GM12878 (cell line): Measurements from ENCODE around the gene NRG2. TPM values are rescaled to one million over a fixed set of nuclear protein-coding genes. Genes with fewer than 3 reads are reported as not detected.

ENCODE experiments used
- ATAC-seq: fragments of 200-7000 bp; cut with Tn5 transposase; 3 replicates; pipeline ENCODE4 v1.9.1; 2020; ENCODE audit warnings: mild to moderate bottlenecking, moderate library complexity
- BruUV-seq: library from RNA; stranded (reverse); fragments of 400-500 nt; replicated peaks from 2 replicates; lab custom pipeline; 2021; lab: Mats Ljungman, UMichigan
- CTCF ChIA-PET: fragments of 300-600 bp; sonication (Branson Sonifier 250); formaldehyde crosslinking; extraction: SDS; loops from one replicate; lab custom pipeline; 2021; ENCODE audit warnings: inconsistent platforms; lab: Yijun Ruan, JAX
- POLR2A ChIA-PET: fragments of 350-600 bp; formaldehyde crosslinking; extraction: SDS; loops from one replicate; lab custom pipeline; 2021; ENCODE audit warnings: inconsistent platforms; lab: Charles Lee
- RAD21 ChIA-PET: fragments of 300-600 bp; sonication (Branson Sonifier 250); formaldehyde crosslinking; loops from one replicate; lab custom pipeline; 2023; ENCODE audit warnings: antibody characterized with exemption; ENCODE audit not compliant: unreplicated experiment; lab: Charles Lee
- SMC1A ChIA-PET: fragments of 300-600 bp; sonication (Branson Sonifier 250); formaldehyde crosslinking; loops from one replicate; lab custom pipeline; 2023; ENCODE audit not compliant: unreplicated experiment, uncharacterized antibody; lab: Charles Lee
- DNase-seq: peaks from one replicate; pipeline ENCODE4 v3.0.0-alpha.2; 2011; ENCODE audit warnings: low read depth, low spot score
- FAIRE-seq: peaks from 3 replicates; lab custom pipeline; 2011; peaks lifted over from hg19 to GRCh38; lab: Jason Lieb, UNC
- H2AFZ ChIP-seq: 2 replicates; pipeline ENCODE4 v1.6.0; 2011; ENCODE audit warnings: low read depth, low read length, control low read depth; ENCODE audit not compliant: control insufficient read depth
- H3K27ac ChIP-seq: 2 replicates; pipeline ENCODE4 v1.5.1; 2011; ENCODE audit warnings: control low read depth; ENCODE audit not compliant: control insufficient read depth, insufficient read depth
- H3K27me3 ChIP-seq, 2 experiments: replicated peaks in 1 of 2; 2 replicates each; pipeline versions ENCODE4 v1.6.0 to v1.6.1; 2011; ENCODE audit warnings: low read length in 1 of 2; ENCODE audit not compliant: control insufficient read depth in 2 of 2, insufficient read depth in 2 of 2
- H3K36me3 ChIP-seq, 2 experiments: 2 replicates each; pipeline ENCODE4 v1.5.1; 2011; ENCODE audit warnings: low read length in 1 of 2; ENCODE audit not compliant: control insufficient read depth in 2 of 2, insufficient read depth in 2 of 2
- H3K4me1 ChIP-seq: 2 replicates; pipeline ENCODE4 v1.6.1; 2011; ENCODE audit warnings: mild to moderate bottlenecking, low read length, moderate library complexity, mixed read lengths; ENCODE audit not compliant: control insufficient read depth, insufficient read depth
- H3K4me2 ChIP-seq: 2 replicates; pipeline ENCODE4 v1.6.0; 2011; ENCODE audit warnings: control low read depth; ENCODE audit not compliant: control insufficient read depth, insufficient read depth
- H3K4me3 ChIP-seq: fragments of 200-600 bp; sonication (generic); 2 replicates; pipeline ENCODE4 v1.5.1; 2016
- H3K79me2 ChIP-seq: 2 replicates; pipeline ENCODE4 v1.6.0; 2011; ENCODE audit warnings: low read length; ENCODE audit not compliant: control insufficient read depth, insufficient read depth
- H3K9ac ChIP-seq: 2 replicates; pipeline ENCODE4 v1.8.0; 2011; ENCODE audit warnings: low read length, control low read depth, mixed read lengths; ENCODE audit not compliant: control insufficient read depth, insufficient read depth
- H3K9me3 ChIP-seq: replicated peaks from 3 replicates; pipeline ENCODE4 v1.5.1; 2011; ENCODE audit warnings: mild to moderate bottlenecking, low read length; ENCODE audit not compliant: control insufficient read depth, insufficient read depth
- H4K20me1 ChIP-seq: 2 replicates; pipeline ENCODE4 v1.6.0; 2011; ENCODE audit not compliant: control insufficient read depth, insufficient read depth
- BHLHE40 ChIP-seq, 2 experiments: fragments of 450-650 bp in 1 of 2; IDR thresholded peaks; 2 replicates each; pipeline ENCODE4 v1.6.1; 2011 to 2017; ENCODE audit warnings: low read depth in 2 of 2, borderline replicate concordance in 1 of 2, improper control_type of control experiment in 1 of 2, low read length in 1 of 2, mild to moderate bottlenecking in 1 of 2
- CBX3 ChIP-seq: fragments of 200-600 bp; sonication (generic); IDR thresholded peaks from 2 replicates; pipeline ENCODE4 v1.6.1; 2016; ENCODE audit warnings: low read depth, borderline replicate concordance
- CHD2 ChIP-seq: IDR thresholded peaks from 2 replicates; pipeline ENCODE4 v1.6.1; 2011; ENCODE audit warnings: low read depth, low read length, improper control_type of control experiment, borderline replicate concordance
- CTCF ChIP-seq, 3 experiments: IDR thresholded peaks in 2 of 3; conservative IDR thresholded peaks in 1 of 3; 2 replicates each; pipeline ENCODE4 v1.5.1; 2011; ENCODE audit warnings: low read depth in 3 of 3, low read length in 3 of 3, mild to moderate bottlenecking in 3 of 3, control low read depth in 2 of 3, moderate library complexity in 2 of 3, inconsistent platforms in 1 of 3, mixed read lengths in 1 of 3; ENCODE audit not compliant: control insufficient read depth in 2 of 3, insufficient read depth in 1 of 3; ENCODE audit errors: extremely low read depth in 1 of 3
- DPF2 ChIP-seq: fragments of 450-650 bp; IDR thresholded peaks from 2 replicates; pipeline ENCODE4 v1.6.1; 2017; ENCODE audit warnings: mild to moderate bottlenecking
- ETV6 ChIP-seq, 2 experiments: fragments of 450-650 bp in 1 of 2; IDR thresholded peaks in 1 of 2; conservative IDR thresholded peaks in 1 of 2; 2 replicates each; pipeline ENCODE4 v1.6.1; 2014; ENCODE audit warnings: antibody characterized with exemption in 1 of 2, borderline replicate concordance in 1 of 2, low read depth in 1 of 2, mild to moderate bottlenecking in 1 of 2, moderate library complexity in 1 of 2
- FOS ChIP-seq: IDR thresholded peaks from 3 replicates; pipeline ENCODE4 v1.6.1; 2011; ENCODE audit warnings: borderline replicate concordance; ENCODE audit not compliant: insufficient read length; ENCODE audit errors: extremely low read depth
- JUNB ChIP-seq: IDR thresholded peaks from 2 replicates; pipeline ENCODE4 v1.6.1; 2016; ENCODE audit warnings: antibody characterized with exemption, mild to moderate bottlenecking
- NFYA ChIP-seq: IDR thresholded peaks from 2 replicates; pipeline ENCODE4 v1.6.1; 2011; ENCODE audit warnings: low read depth, mild to moderate bottlenecking, low read length, improper control_type of control experiment, borderline replicate concordance
- NKRF ChIP-seq: fragments of 450-650 bp; conservative IDR thresholded peaks from 2 replicates; pipeline ENCODE4 v1.6.1; 2017; ENCODE audit warnings: mild to moderate bottlenecking, moderate library complexity
- POLR2AphosphoS2 ChIP-seq: IDR thresholded peaks from 2 replicates; pipeline ENCODE4 v1.6.1; 2011; ENCODE audit warnings: low read depth, mild to moderate bottlenecking, low read length, improper control_type of control experiment, moderate library complexity
- RAD51 ChIP-seq: fragments of 450-650 bp; IDR thresholded peaks from 2 replicates; pipeline ENCODE4 v1.6.1; 2016; ENCODE audit warnings: moderate library complexity, mild to moderate bottlenecking, inconsistent platforms
- SMC3 ChIP-seq: IDR thresholded peaks from 2 replicates; pipeline ENCODE4 v1.6.1; 2011; ENCODE audit warnings: low read length, improper control_type of control experiment, borderline replicate concordance
- SUZ12 ChIP-seq: fragments of 200-600 bp; sonication (generic); IDR thresholded peaks from one replicate; pipeline ENCODE4 v1.6.1; 2018; ENCODE audit warnings: antibody characterized with exemption, mild to moderate bottlenecking; ENCODE audit not compliant: unreplicated experiment
- TCF12 ChIP-seq: IDR thresholded peaks from 2 replicates; pipeline ENCODE4 v1.6.1; 2011; ENCODE audit warnings: low read depth, mild to moderate bottlenecking, low read length
- YBX1 ChIP-seq: fragments of 450-650 bp; IDR thresholded peaks from 2 replicates; pipeline ENCODE4 v1.6.1; 2016; ENCODE audit warnings: antibody characterized with exemption
- ZNF24 ChIP-seq: fragments of 450-650 bp; IDR thresholded peaks from 2 replicates; pipeline ENCODE4 v1.6.1; 2017; ENCODE audit warnings: antibody characterized with exemption, mild to moderate bottlenecking
- WGBS: methylation state at CpG from one replicate; pipeline ENCODE4 v1.1.6; 2016; ENCODE audit warnings: low lambda C conversion rate; ENCODE audit not compliant: insufficient replicate concordance, insufficient coverage; ENCODE audit errors: missing lambda C conversion rate; 5-methylcytosine and 5-hydroxymethylcytosine counted together
- in situ Hi-C: fragments of 300-500 bp; cut with MboI; formaldehyde crosslinking; loops from 9 replicates; pipeline ENCODE4 v1.14.3; 2018; ENCODE audit warnings: mixed read lengths
- intact Hi-C: fragments of 100-400 bp; cut with micrococcal nuclease; formaldehyde crosslinking; loops from one replicate; pipeline ENCODE4 v1.14.2; 2022; ENCODE audit not compliant: unreplicated experiment
- polyA plus RNA-seq, 11 experiments: library from polyadenylated mRNA; depleted of rRNA in 4 of 11; unstranded in 6 of 11; stranded (reverse) in 5 of 11; fragments of >200 nt; fragmentation: Nextera tagmentation in 4 of 11; fragmentation: Illumina TruSeq in 1 of 11; extraction: Ambion mirVana in 4 of 11; extraction: Trizol in 1 of 11; gene quantifications; 1 replicate in 1 of 11; 2 replicates in 10 of 11; pipeline versions ENCODE4 v1.2.1 to v1.2.3, GENCODE V29; 2011 to 2016; ENCODE audit warnings: inconsistent platforms in 2 of 11, missing spikeins in 2 of 11, low read depth in 1 of 11
- total RNA-seq, 4 experiments: library from RNA; depleted of rRNA in 3 of 4; stranded (reverse); fragments of >200 nt in 3 of 4; fragmentation: Illumina TruSeq in 1 of 4; extraction: Trizol in 1 of 4; gene quantifications; 2 replicates each; pipeline versions ENCODE4 v1.2.1 to v1.2.3, GENCODE V29; 2013 to 2021
- TF ChIP-seq, protein P1 (sequence below): IDR thresholded peaks from 2 replicates; pipeline ENCODE4 v1.6.1; 2012; ENCODE audit warnings: low read depth, low read length, improper control_type of control experiment
- TF ChIP-seq, protein P2 (sequence below): fragments of 450-650 bp; IDR thresholded peaks from 2 replicates; pipeline ENCODE4 v1.6.1; 2016; ENCODE audit warnings: mild to moderate bottlenecking

NRG2 gene
- total and polyA plus RNA-seq, 10 of the 15 experiments (the other 5 are each of a cell fraction or from before 2014, with no cell fraction given), result 0.10 to 21.7 (median 9.6) TPM

- Histone ChIP-seq H4K20me1 (no peaks in the 10 kb centered on the region; the same call in 1 of the 2 replicates), H3K27ac (no peak overlapping the region), H3K36me3 (peaks cover 0 to 2% of the 10 kb centered on the region in 2 experiments; a peak in 2 of 4 replicates), H3K9ac (no peak overlapping the region), H3K79me2 (no peaks in the 10 kb centered on the region), H3K4me1 (no peaks in the 10 kb centered on the region), H3K4me2 (no peak overlapping the region), H3K4me3 (no peak overlapping the region), H3K27me3 (no peaks in the 10 kb centered on the region), H3K9me3 (no peaks in the 10 kb centered on the region), H2AFZ (no peak overlapping the region)
- ChIA-PET CTCF (interaction anchor here (1.8 kb wide), 1 partner anchor 7 kb away, joined by 6 read pairs; no protein-coding TSS in a partner anchor), POLR2A (no interaction called here), SMC1A (interaction anchor here (0.6 to 1.0 kb wide), 2 partner anchors 118 to 193 kb away, joined by 3 read pairs; no protein-coding TSS in a partner anchor), RAD21 (interaction anchor here (1.7 kb wide), 1 partner anchor 9 kb away, joined by 3 read pairs; no protein-coding TSS in a partner anchor)
- no peak for DNase-seq
- in situ Hi-C loops (no loop called here), intact Hi-C loops (no loop called here)
- no TSS peak for BruUV-seq
- no peak for FAIRE-seq
- 92% methylated on average over 1 of the region's 1 CpG for WGBS
- no peak for ATAC-seq
- no peak for TF ChIP-seq ZNF24
- no peak for TF ChIP-seq BHLHE40 (IDR thresholded peaks at IDR 0.05; ENCODE audit: borderline replicate concordance in 1 of 2, low read depth in 2 of 2, low read length in 1 of 2)
- no peak for TF ChIP-seq CBX3
- TF ChIP-seq ETV6 (conservative IDR thresholded peaks at IDR 0.05 in 1 of 2, IDR thresholded peaks at IDR 0.05 in 1 of 2; ENCODE audit: borderline replicate concordance in 1 of 2, low read depth in 1 of 2), result no peak
- TF ChIP-seq POLR2AphosphoS2, result no peak
- no peak for TF ChIP-seq CHD2
- no peak for TF ChIP-seq SUZ12
- TF ChIP-seq TCF12, result no peak
- TF ChIP-seq, protein P1, sequence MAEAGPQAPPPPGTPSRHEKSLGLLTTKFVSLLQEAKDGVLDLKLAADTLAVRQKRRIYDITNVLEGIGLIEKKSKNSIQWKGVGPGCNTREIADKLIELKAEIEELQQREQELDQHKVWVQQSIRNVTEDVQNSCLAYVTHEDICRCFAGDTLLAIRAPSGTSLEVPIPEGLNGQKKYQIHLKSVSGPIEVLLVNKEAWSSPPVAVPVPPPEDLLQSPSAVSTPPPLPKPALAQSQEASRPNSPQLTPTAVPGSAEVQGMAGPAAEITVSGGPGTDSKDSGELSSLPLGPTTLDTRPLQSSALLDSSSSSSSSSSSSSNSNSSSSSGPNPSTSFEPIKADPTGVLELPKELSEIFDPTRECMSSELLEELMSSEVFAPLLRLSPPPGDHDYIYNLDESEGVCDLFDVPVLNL, result no peak
- TF ChIP-seq NKRF, result no peak
- TF ChIP-seq YBX1, result no peak
- TF ChIP-seq JUNB, result no peak
- TF ChIP-seq, protein P2, sequence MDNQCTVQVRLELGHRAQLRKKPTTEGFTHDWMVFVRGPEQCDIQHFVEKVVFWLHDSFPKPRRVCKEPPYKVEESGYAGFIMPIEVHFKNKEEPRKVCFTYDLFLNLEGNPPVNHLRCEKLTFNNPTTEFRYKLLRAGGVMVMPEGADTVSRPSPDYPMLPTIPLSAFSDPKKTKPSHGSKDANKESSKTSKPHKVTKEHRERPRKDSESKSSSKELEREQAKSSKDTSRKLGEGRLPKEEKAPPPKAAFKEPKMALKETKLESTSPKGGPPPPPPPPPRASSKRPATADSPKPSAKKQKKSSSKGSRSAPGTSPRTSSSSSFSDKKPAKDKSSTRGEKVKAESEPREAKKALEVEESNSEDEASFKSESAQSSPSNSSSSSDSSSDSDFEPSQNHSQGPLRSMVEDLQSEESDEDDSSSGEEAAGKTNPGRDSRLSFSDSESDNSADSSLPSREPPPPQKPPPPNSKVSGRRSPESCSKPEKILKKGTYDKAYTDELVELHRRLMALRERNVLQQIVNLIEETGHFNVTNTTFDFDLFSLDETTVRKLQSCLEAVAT, result no peak
- TF ChIP-seq NFYA, result no peak
- no peak for TF ChIP-seq RAD51
- no peak for TF ChIP-seq CTCF (IDR thresholded peaks at IDR 0.05 in 2 of 3, conservative IDR thresholded peaks at IDR 0.05 in 1 of 3; ENCODE audit: control insufficient read depth in 2 of 3, extremely low read depth in 1 of 3, insufficient read depth in 1 of 3, low read depth in 3 of 3, low read length in 3 of 3)
- TF ChIP-seq SMC3, result no peak
- TF ChIP-seq FOS, result no peak
- no peak for TF ChIP-seq DPF2
These were observed 66.4 kb downstream of the NRG2 start for GRCh38 chr5:139976703-139977102.
